Vagina (tissue), 2 donors: ENCODE measurements around the gene FSHB. TPM values are rescaled to one million over a fixed set of nuclear protein-coding genes. Genes with fewer than 3 reads are reported as not detected.
"Not testable (repeated sequence)": the region's sequence is repeated elsewhere in the genome, so short reads cannot be mapped to it uniquely, and the experiment has no call there.

Experiments used
- DNase-seq, 2 donors: peaks; one replicate each; pipeline ENCODE4 v3.0.0-alpha.2; 2017; ENCODE audit errors: extremely low spot score in 2 of 2
- H3K27ac ChIP-seq: fragments of 200-600 bp; sonication (generic); one replicate; pipeline ENCODE4 v1.5.1; 2019
- H3K27me3 ChIP-seq: fragments of 200-600 bp; sonication (generic); one replicate; pipeline ENCODE4 v1.5.1; 2019
- H3K36me3 ChIP-seq, 2 donors: fragments of 200-600 bp; sonication (generic); one replicate each; pipeline ENCODE4 v1.5.1; 2017 to 2019
- H3K4me1 ChIP-seq: fragments of 200-600 bp; sonication (generic); one replicate; pipeline ENCODE4 v1.5.1; 2019
- H3K4me3 ChIP-seq, 2 donors: fragments of 200-600 bp; sonication (generic); 1 replicate in 1 of 2; 2 replicates in 1 of 2; pipeline ENCODE4 v1.5.1; 2016 to 2019
- H3K9me3 ChIP-seq: fragments of 200-600 bp; sonication (generic); one replicate; pipeline ENCODE4 v1.5.1; 2019
- CTCF ChIP-seq, 3 experiments: fragments of 450-650 bp in 2 of 3; fragments of 200-600 bp in 1 of 3; sonication (generic) in 1 of 3; IDR thresholded peaks; one replicate each; pipeline ENCODE4 v1.5.1; 2017 to 2019; ENCODE audit warnings: antibody characterized with exemption in 3 of 3, mild to moderate bottlenecking in 2 of 3, moderate library complexity in 2 of 3
- POLR2A ChIP-seq, 2 donors: fragments of 450-650 bp; IDR thresholded peaks; one replicate each; pipeline ENCODE4 v1.6.1; 2017; ENCODE audit warnings: antibody characterized with exemption in 2 of 2, mild to moderate bottlenecking in 2 of 2, moderate library complexity in 2 of 2
- POLR2AphosphoS5 ChIP-seq, 2 donors: sonication (generic); formaldehyde crosslinking; IDR thresholded peaks; one replicate each; pipeline ENCODE4 v1.9.0; 2017; ENCODE audit warnings: antibody characterized with exemption in 2 of 2, mild to moderate bottlenecking in 2 of 2, low read depth in 1 of 2; ENCODE audit not compliant: insufficient read depth in 1 of 2
- intact Hi-C: fragments of 100-400 bp; cut with DNase I; formaldehyde crosslinking; loops from one replicate; pipeline ENCODE4 v1.15.1; 2023
- total RNA-seq: library from RNA; depleted of rRNA; stranded (reverse); fragments of >200 nt; gene quantifications from one replicate; pipeline ENCODE4 v1.2.3, GENCODE V29; 2016

FSHB gene
- total RNA-seq, 1 donor from 2014 or later, result not detected

GRCh38 chr11:30261821-30262220 lies 31.0 kb downstream of the FSHB start:
- TF ChIP-seq POLR2AphosphoS5 (IDR thresholded peaks at IDR 0.05; ENCODE audit: insufficient read depth in 1 of 2, low read depth in 1 of 2), result no peak
- no peak for TF ChIP-seq CTCF (IDR thresholded peaks at IDR 0.05)
- no peak for TF ChIP-seq POLR2A (IDR thresholded peaks at IDR 0.05)
- Histone ChIP-seq H3K36me3 (no peaks in the 10 kb centered on the region), H3K4me1 (no peaks in the 10 kb centered on the region)

GRCh38 chr11:30268638-30269037 lies 37.8 kb downstream of the FSHB start:
- H3K27ac ChIP-seq, H3K9me3 ChIP-seq, H3K27me3 ChIP-seq, H3K4me1 ChIP-seq, DNase-seq, H3K4me3 ChIP-seq, intact Hi-C loops, H3K36me3 ChIP-seq: not testable (repeated sequence)

More at GRCh38 chr11:30261821-30262220, 31.0 kb downstream of the FSHB start:
- H3K9me3 ChIP-seq, result no peaks in the 10 kb centered on the region
- H3K27ac ChIP-seq, result no peak overlapping the region
- intact Hi-C loops, result no loop called here
- DNase-seq, result no peak
- no peak overlapping the region for H3K4me3 ChIP-seq
- no peaks in the 10 kb centered on the region for H3K27me3 ChIP-seq

GRCh38 chr11:30270671-30271070 lies 39.9 kb downstream of the FSHB start:
- Histone ChIP-seq H3K36me3 (no peaks in the 10 kb centered on the region), H3K4me1 (no peaks in the 10 kb centered on the region), H3K27ac (no peak overlapping the region), H3K4me3 (no peak overlapping the region), H3K27me3 (no peaks in the 10 kb centered on the region), H3K9me3 (no peaks in the 10 kb centered on the region)
- DNase-seq, result no peak
- TF ChIP-seq CTCF (IDR thresholded peaks at IDR 0.05), result no peak
- no peak for TF ChIP-seq POLR2A (IDR thresholded peaks at IDR 0.05)
- TF ChIP-seq POLR2AphosphoS5 (IDR thresholded peaks at IDR 0.05; ENCODE audit: insufficient read depth in 1 of 2, low read depth in 1 of 2), result no peak
- intact Hi-C loops, result no loop called here

- no peak for DNase-seq
- TF ChIP-seq POLR2A (IDR thresholded peaks at IDR 0.05) (no peak), CTCF (IDR thresholded peaks at IDR 0.05) (no peak), POLR2AphosphoS5 (IDR thresholded peaks at IDR 0.05; ENCODE audit: insufficient read depth in 1 of 2, low read depth in 1 of 2) (no peak)
Measured at GRCh38 chr11:30277176-30277575, 46.4 kb downstream of the FSHB start.

GRCh38 chr11:30279796-30280195 lies 49.0 kb downstream of the FSHB start:
- Histone ChIP-seq H3K4me1 (no peaks in the 10 kb centered on the region), H3K27ac (no peak overlapping the region), H3K9me3 (no peaks in the 10 kb centered on the region), H3K27me3 (no peaks in the 10 kb centered on the region), H3K4me3 (no peak overlapping the region), H3K36me3 (no peaks in the 10 kb centered on the region)
- no peak for DNase-seq
- intact Hi-C loops, result no loop called here
- TF ChIP-seq POLR2AphosphoS5 (IDR thresholded peaks at IDR 0.05; ENCODE audit: insufficient read depth in 1 of 2, low read depth in 1 of 2), result no peak
- TF ChIP-seq POLR2A (IDR thresholded peaks at IDR 0.05), result no peak
- TF ChIP-seq CTCF (IDR thresholded peaks at IDR 0.05), result no peak

More at GRCh38 chr11:30277176-30277575, 46.4 kb downstream of the FSHB start:
- Histone ChIP-seq H3K9me3 (no peaks in the 10 kb centered on the region), H3K27me3 (no peaks in the 10 kb centered on the region), H3K4me1 (no peaks in the 10 kb centered on the region), H3K4me3 (no peak overlapping the region), H3K36me3 (no peaks in the 10 kb centered on the region), H3K27ac (no peak overlapping the region)
- intact Hi-C loops, result no loop called here
